Common myeloid progenitor, CD34-positive (primary cell): ENCODE data around the gene FBXO47.
A peak's percentile ranks its signal among the peaks of the same experiment; 100 is the strongest.
"Not testable (repeated sequence)": the region's sequence is repeated elsewhere in the genome, so short reads cannot be mapped to it uniquely, and the experiment has no call there.

Experiments used
- CTCF ChIA-PET: fragments of 350-600 bp; sonication (Branson Sonifier 250); formaldehyde crosslinking; loops from one replicate; lab custom pipeline; 2021; ENCODE audit warnings: antibody characterized with exemption; lab: Charles Lee
- POLR2A ChIA-PET: fragments of 350-600 bp; sonication (Branson Sonifier 250); formaldehyde crosslinking; loops from one replicate; lab custom pipeline; 2021; ENCODE audit warnings: antibody characterized with exemption; lab: Charles Lee
- DNase-seq, 3 donors: peaks; one replicate each; pipeline versions ENCODE4 v3.0.0 to v3.0.0-alpha.2; 2013
- H3K27ac ChIP-seq, 2 experiments: 1 replicate in 1 of 2; 2 replicates in 1 of 2; pipeline ENCODE4 v1.7.0; 2013; ENCODE audit warnings: inconsistent platforms in 2 of 2, low read length in 2 of 2, mild to moderate bottlenecking in 2 of 2, low read depth in 1 of 2, moderate library complexity in 1 of 2; ENCODE audit not compliant: severe bottlenecking in 2 of 2, insufficient read depth in 1 of 2, poor library complexity in 1 of 2
- H3K27me3 ChIP-seq, 5 experiments: replicated peaks in 2 of 5; 1 replicate in 3 of 5; 2 replicates in 2 of 5; pipeline versions ENCODE4 v1.6.1 to v1.7.0; 2013; ENCODE audit warnings: low read length in 4 of 5, mild to moderate bottlenecking in 2 of 5, moderate library complexity in 2 of 5, inconsistent platforms in 1 of 5; ENCODE audit not compliant: insufficient read depth in 5 of 5, control insufficient read depth in 4 of 5
- H3K36me3 ChIP-seq, 4 experiments: 1 replicate in 2 of 4; 2 replicates in 2 of 4; pipeline versions ENCODE4 v1.6.1 to v1.7.0; 2013; ENCODE audit warnings: low read length in 3 of 4, control low read depth in 1 of 4, mild to moderate bottlenecking in 1 of 4; ENCODE audit not compliant: control insufficient read depth in 4 of 4, insufficient read depth in 4 of 4
- H3K4me1 ChIP-seq, 4 experiments: 1 replicate in 3 of 4; 2 replicates in 1 of 4; pipeline versions ENCODE4 v1.6.1 to v1.7.1; 2013; ENCODE audit warnings: low read length in 3 of 4, mild to moderate bottlenecking in 3 of 4, control low read depth in 1 of 4, inconsistent platforms in 1 of 4, moderate library complexity in 1 of 4; ENCODE audit not compliant: control insufficient read depth in 4 of 4, insufficient read depth in 4 of 4; ENCODE audit errors: control extremely low read depth in 1 of 4
- H3K4me3 ChIP-seq, 7 experiments: 1 replicate in 4 of 7; 2 replicates in 3 of 7; pipeline versions ENCODE4 v1.5.1 to v1.7.0; 2013; ENCODE audit warnings: mild to moderate bottlenecking in 7 of 7, low read length in 6 of 7, moderate library complexity in 6 of 7, inconsistent platforms in 2 of 7, low read depth in 2 of 7, control low read depth in 1 of 7; ENCODE audit not compliant: insufficient read depth in 4 of 7, control insufficient read depth in 1 of 7; ENCODE audit errors: extremely low read depth in 1 of 7
- H3K9me3 ChIP-seq, 5 experiments: 1 replicate in 4 of 5; 2 replicates in 1 of 5; pipeline versions ENCODE4 v1.6.1 to v1.7.1; 2013; ENCODE audit warnings: low read length in 4 of 5, mild to moderate bottlenecking in 2 of 5, inconsistent platforms in 1 of 5, low read depth in 1 of 5, moderate library complexity in 1 of 5; ENCODE audit not compliant: control insufficient read depth in 4 of 5, insufficient read depth in 2 of 5; ENCODE audit errors: control extremely low read depth in 1 of 5
- WGBS: methylation state at CpG from one replicate; pipeline ENCODE4 v1.1.5; 2013; ENCODE audit not compliant: insufficient coverage; 5-methylcytosine and 5-hydroxymethylcytosine counted together

FBXO47 gene

DNA sequence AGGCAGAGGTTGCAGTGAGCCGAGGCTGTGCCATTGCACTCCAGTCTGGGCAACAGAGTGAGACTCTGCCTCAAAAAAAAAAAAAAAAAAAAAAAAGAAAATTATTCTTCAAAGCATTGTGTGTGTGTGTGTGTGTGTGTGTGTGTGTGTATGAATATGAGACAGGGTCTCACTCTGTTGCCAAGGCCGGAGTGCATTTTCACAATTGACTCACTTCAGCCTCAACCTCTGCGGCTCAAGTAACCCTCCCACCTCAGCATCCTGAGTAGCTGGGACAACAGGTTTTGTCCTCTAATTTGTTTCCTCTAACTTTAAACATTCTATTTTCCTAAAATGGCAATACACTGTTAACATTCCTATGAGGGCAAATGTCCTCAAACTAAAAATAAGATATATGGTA is 7.7 kb downstream of the FBXO47 start:
- POLR2A ChIA-PET = no interaction called here
- CTCF ChIA-PET = interaction anchor here (1.1 kb wide), 1 partner anchor 52 kb away, joined by 3 read pairs; no protein-coding TSS in a partner anchor
- Histone ChIP-seq H3K4me3 (no peak overlapping the region), H3K27ac (no peak overlapping the region), H3K9me3 (no peaks in the 10 kb centered on the region), H3K36me3 (no peaks in the 10 kb centered on the region), H3K27me3 (no peaks in the 10 kb centered on the region), H3K4me1 (no peaks in the 10 kb centered on the region)
- no peak for DNase-seq
- 100% methylated on average over 1 of the region's 3 CpGs for WGBS

DNA sequence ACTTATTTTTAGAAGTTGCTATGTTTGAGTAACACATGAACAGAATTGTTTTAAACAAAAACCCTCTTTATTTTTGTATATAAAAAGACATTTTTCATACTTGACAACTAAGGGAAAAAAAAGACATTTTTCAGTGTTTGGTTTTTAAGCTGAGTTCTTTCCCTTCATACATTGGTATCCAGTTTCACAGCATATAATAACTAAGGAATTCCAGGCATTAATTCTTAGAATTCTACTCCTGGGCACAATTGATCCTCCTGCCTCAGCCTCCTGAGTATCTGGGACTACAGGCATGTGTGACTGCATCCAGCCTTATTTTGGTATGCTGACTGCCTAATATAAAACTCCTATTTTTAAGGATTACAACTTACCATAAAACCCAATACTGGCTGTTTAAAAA is 8.4 kb downstream of the FBXO47 start:
- Histone ChIP-seq H3K36me3 (no peaks in the 10 kb centered on the region), H3K4me1 (no peaks in the 10 kb centered on the region), H3K27ac (no peak overlapping the region), H3K9me3 (no peaks in the 10 kb centered on the region), H3K27me3 (no peaks in the 10 kb centered on the region), H3K4me3 (no peak overlapping the region)
- no peak for DNase-seq
- CTCF ChIA-PET = interaction anchor here (0.6 kb wide), 1 partner anchor 1008 kb away, joined by 4 read pairs; no protein-coding TSS in a partner anchor
- POLR2A ChIA-PET = no interaction called here

DNA sequence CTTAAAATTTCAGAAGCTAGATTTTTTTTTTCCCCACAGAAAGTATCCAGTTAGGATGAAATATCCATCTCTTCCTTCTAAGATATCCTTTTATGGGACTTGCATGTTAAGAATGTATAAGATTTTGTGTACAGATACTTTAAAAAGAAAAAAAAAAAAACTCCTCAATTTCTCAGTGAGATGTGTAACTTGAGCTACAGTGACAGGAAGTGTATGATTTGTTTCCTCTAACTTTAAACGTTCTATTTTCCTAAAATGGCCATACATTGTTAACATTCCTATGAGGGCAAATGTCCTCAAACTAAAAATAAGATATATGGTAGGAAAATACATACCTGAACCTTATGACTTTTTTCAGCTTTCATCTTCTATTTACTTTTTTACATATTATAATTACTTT is 8.9 kb downstream of the FBXO47 start:
- Histone ChIP-seq H3K27me3 (no peaks in the 10 kb centered on the region), H3K36me3 (no peaks in the 10 kb centered on the region), H3K9me3 (no peaks in the 10 kb centered on the region), H3K27ac (no peak overlapping the region), H3K4me1 (no peaks in the 10 kb centered on the region), H3K4me3 (no peak overlapping the region)
- POLR2A ChIA-PET = no interaction called here
- no CpG with 5 or more reads among the region's 1 CpG for WGBS
- no peak for DNase-seq
- CTCF ChIA-PET = interaction anchor here (0.6 kb wide), 1 partner anchor 1008 kb away, joined by 4 read pairs; no protein-coding TSS in a partner anchor

DNA sequence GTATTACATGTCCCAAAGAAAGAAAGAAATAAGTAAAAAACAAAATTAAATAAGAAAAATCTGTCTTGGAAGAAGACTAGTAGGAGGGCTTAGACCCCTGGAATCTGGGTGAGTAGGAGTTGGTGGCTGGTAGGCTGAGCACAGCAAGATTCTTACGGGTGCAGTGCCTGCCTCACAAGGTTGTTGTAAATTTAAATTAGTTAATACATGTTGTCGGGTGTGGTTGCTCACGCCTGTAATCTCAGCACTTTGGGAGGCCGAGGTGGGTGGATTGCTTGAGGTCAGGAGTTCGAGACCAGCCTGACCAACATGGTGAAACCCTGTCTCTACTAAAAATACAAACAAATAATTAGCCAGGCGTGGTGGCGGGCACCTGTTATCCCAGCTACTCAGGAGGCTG is 13.4 kb downstream of the FBXO47 start:
- H3K4me3 ChIP-seq, H3K27ac ChIP-seq, POLR2A ChIA-PET, H3K4me1 ChIP-seq, CTCF ChIA-PET, H3K9me3 ChIP-seq, H3K27me3 ChIP-seq, DNase-seq, H3K36me3 ChIP-seq: not testable (repeated sequence)
- no CpG with 5 or more reads among the region's 7 CpGs for WGBS

DNA sequence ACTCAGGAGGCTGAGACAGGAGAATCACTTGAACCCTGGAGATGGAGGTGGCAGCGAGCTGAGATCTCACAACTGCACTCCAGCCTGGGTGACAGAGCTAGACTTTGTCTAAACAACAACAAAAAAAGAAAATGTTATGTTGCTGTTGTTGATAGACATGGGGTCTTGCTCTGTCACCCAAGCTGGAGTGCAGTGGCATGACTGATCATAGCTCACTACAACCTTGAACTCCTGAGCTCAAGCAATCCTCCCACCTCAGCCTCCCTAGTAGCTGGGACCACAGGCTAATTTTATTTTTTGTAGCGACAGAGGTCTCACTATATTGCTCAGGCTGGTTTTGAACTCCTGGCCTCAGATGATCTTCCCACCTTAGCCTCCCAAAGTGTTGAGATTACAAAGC is 20.0 kb downstream of the FBXO47 start:
- ChIA-PET POLR2A (no interaction called here), CTCF (no interaction called here)
- no peaks in the 10 kb centered on the region for H3K4me1 ChIP-seq
- no peaks in the 10 kb centered on the region for H3K36me3 ChIP-seq
- no peaks in the 10 kb centered on the region for H3K9me3 ChIP-seq
- H3K4me3 ChIP-seq = no peak overlapping the region
- peak in 2 of 3 donors; percentile 35 to 43 for DNase-seq
- H3K27me3 ChIP-seq = no peaks in the 10 kb centered on the region
- no peak overlapping the region for H3K27ac ChIP-seq
- 100% methylated on average over 2 of the region's 2 CpGs for WGBS

DNA sequence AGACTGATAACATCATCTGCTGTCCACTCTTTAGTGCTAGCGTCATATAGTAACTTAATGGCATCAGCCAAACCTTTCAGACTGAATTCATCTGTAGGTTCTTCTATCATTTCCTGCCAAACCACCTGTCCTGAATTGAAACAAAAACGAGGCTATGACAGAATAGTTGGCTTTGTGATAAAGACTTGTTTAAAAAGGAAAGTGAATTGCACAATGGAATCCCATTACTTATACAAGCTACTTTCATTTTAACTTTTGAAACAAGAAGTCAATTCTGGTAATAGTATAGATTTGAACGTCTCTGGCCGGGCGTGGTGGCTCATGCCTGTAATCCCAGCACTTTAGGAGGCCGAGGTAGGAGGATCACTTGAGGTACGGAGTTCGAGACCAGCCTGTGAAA is 23.6 kb downstream of the FBXO47 start:
- Histone ChIP-seq H3K36me3 (no peaks in the 10 kb centered on the region), H3K9me3 (no peaks in the 10 kb centered on the region), H3K27ac (no peak overlapping the region), H3K4me1 (no peaks in the 10 kb centered on the region), H3K27me3 (no peaks in the 10 kb centered on the region), H3K4me3 (no peak overlapping the region)
- peak in 2 of 3 donors; percentile 23 to 37 for DNase-seq
- 89% methylated on average over 5 of the region's 8 CpGs for WGBS
- ChIA-PET CTCF (interaction anchor here (1.1 kb wide), 1 partner anchor 25 kb away, joined by 3 read pairs; no protein-coding TSS in a partner anchor), POLR2A (no interaction called here)

DNA sequence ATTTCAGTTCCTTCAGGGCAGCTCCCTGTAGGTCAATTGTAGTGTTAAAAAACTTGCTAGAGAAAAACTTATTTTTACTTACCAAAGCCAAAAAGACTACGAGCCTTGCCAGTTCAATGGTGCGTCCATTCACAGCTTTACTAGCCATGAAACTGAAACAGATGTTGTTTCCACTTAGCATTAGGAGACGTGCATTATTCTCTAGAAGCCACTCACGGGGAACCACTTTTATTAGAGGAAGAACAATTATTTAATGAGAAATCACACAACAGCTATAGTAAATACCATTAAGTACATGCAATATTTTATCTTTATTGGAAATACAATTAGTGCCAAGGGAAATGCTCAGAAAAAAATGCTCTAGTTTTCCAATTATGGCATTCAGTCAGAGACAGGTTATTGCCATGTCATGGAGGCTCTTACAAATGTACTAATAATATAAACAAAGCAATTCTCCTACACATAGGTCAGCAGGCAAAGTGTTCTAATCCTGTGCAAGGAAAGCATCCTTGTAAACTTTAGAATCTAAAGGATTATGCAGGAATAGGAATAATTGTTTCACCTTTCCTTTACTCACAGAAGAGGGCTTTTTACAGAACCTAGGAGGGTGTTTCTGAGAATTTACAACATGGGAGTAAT is 24.4 kb downstream of the FBXO47 start:
- Histone ChIP-seq H3K4me3 (no peak overlapping the region), H3K27ac (no peak overlapping the region), H3K4me1 (no peaks in the 10 kb centered on the region), H3K36me3 (no peaks in the 10 kb centered on the region), H3K27me3 (no peaks in the 10 kb centered on the region), H3K9me3 (no peaks in the 10 kb centered on the region)
- DNase-seq = no peak
- ChIA-PET POLR2A (interaction anchor here (0.6 kb wide), 1 partner anchor 115 kb away, joined by 3 read pairs; no protein-coding TSS in a partner anchor), CTCF (interaction anchor here (0.5 kb wide), 1 partner anchor 264 kb away, joined by 3 read pairs; no protein-coding TSS in a partner anchor)
- 100% methylated on average over 2 of the region's 4 CpGs for WGBS
